ENCODE data around the gene GPA33.

The GPA33 gene

GRCh38 chr1:167022384-167022783 is 67.8 kb downstream of the GPA33 start:
- H3K27ac Mint-ChIP-seq = no peak overlapping the region
- no peaks in the 10 kb centered on the region for H3K36me3 Mint-ChIP-seq (ENCODE audit: low read depth)
- peaks cover 7% of the 10 kb centered on the region for H3K27me3 Mint-ChIP-seq (ENCODE audit: low read depth, poor library complexity)
- no peak for DNase-seq
- no peak for TF ChIP-seq CTCF (IDR thresholded peaks at IDR 0.05)
- no peak overlapping the region for H3K4me3 Mint-ChIP-seq
- peaks cover 7% of the 10 kb centered on the region for H3K9me3 Mint-ChIP-seq
- no peaks in the 10 kb centered on the region for H3K4me1 Mint-ChIP-seq

GRCh38 chr1:167016100-167016750 is 74.0 kb downstream of the GPA33 start:
- Mint-ChIP-seq H3K27ac (no peak overlapping the region), H3K27me3 (ENCODE audit: low read depth, poor library complexity) (peaks cover 8% of the 10 kb centered on the region), H3K9me3 (no peaks in the 10 kb centered on the region), H3K4me1 (no peaks in the 10 kb centered on the region), H3K36me3 (ENCODE audit: low read depth) (no peaks in the 10 kb centered on the region), H3K4me3 (no peak overlapping the region)
- TF ChIP-seq CTCF (IDR thresholded peaks at IDR 0.05) = no peak
- no peak for DNase-seq

- no peaks in the 10 kb centered on the region for H3K9me3 Mint-ChIP-seq
- TF ChIP-seq CTCF (IDR thresholded peaks at IDR 0.05) = no peak
- peaks cover 8% of the 10 kb centered on the region for H3K27me3 Mint-ChIP-seq (ENCODE audit: low read depth, poor library complexity)
- H3K36me3 Mint-ChIP-seq (ENCODE audit: low read depth) = no peaks in the 10 kb centered on the region
- H3K4me3 Mint-ChIP-seq = no peak overlapping the region
- no peak for DNase-seq
- H3K4me1 Mint-ChIP-seq = no peaks in the 10 kb centered on the region
- no peak overlapping the region for H3K27ac Mint-ChIP-seq
These were observed 76.9 kb downstream of the GPA33 start for GRCh38 chr1:167013108-167013929.

- Mint-ChIP-seq H3K27ac (no peak overlapping the region), H3K4me3 (no peak overlapping the region), H3K27me3 (ENCODE audit: low read depth, poor library complexity) (peaks cover 8% of the 10 kb centered on the region)
These were observed 77.6 kb downstream of the GPA33 start for GRCh38 chr1:167012570-167012969.

GRCh38 chr1:167011560-167012191 is 78.5 kb downstream of the GPA33 start:
- H3K36me3 Mint-ChIP-seq (ENCODE audit: low read depth) = no peaks in the 10 kb centered on the region
- TF ChIP-seq CTCF (IDR thresholded peaks at IDR 0.05) = no peak
- no peaks in the 10 kb centered on the region for H3K4me1 Mint-ChIP-seq
- no peak for DNase-seq
- peaks cover 8% of the 10 kb centered on the region for H3K27me3 Mint-ChIP-seq (ENCODE audit: low read depth, poor library complexity)
- H3K27ac Mint-ChIP-seq = no peak overlapping the region
- no peaks in the 10 kb centered on the region for H3K9me3 Mint-ChIP-seq
- no peak overlapping the region for H3K4me3 Mint-ChIP-seq

More at GRCh38 chr1:167012570-167012969, 77.6 kb downstream of the GPA33 start:
- Mint-ChIP-seq H3K9me3 (no peaks in the 10 kb centered on the region), H3K36me3 (ENCODE audit: low read depth) (no peaks in the 10 kb centered on the region), H3K4me1 (no peaks in the 10 kb centered on the region)
- DNase-seq = no peak
- no peak for TF ChIP-seq CTCF (IDR thresholded peaks at IDR 0.05)
